ENCODE measurements around the gene PHACTR3. TPM values are rescaled to one million over a fixed set of nuclear protein-coding genes. Genes with fewer than 3 reads are reported as not detected.
"Not testable (repeated sequence)": the region's sequence is repeated elsewhere in the genome, so short reads cannot be mapped to it uniquely, and the experiment has no call there.

PHACTR3 gene
- total RNA-seq, 1 donor from 2014 or later, result 1.0 TPM

DNA sequence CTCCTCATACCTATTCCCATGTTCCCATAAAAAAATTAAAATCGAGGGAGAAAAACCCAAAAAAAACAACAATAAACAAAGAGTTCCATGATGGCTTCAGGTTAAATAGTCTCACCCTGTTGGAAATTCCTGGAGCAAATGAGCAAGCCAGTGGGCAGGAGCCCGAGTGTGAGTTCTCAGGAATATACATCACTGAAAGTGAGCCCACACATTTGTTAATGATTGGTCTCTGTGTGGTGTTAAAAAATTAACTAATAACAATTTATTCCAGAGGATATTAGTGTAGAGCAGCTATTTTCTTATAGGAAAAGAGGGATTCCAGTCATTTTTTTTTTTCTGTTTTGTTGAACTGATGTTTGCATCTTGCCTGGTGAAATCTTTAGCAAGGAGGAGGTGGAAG lies 12.9 kb downstream of the PHACTR3 start:
- Histone ChIP-seq H3K4me1 (ENCODE audit: control insufficient read depth in 3 of 3, insufficient read depth in 3 of 3, low read length in 3 of 3) (no peaks in the 10 kb centered on the region), H3K36me3 (ENCODE audit: control insufficient read depth in 3 of 3, insufficient read depth in 3 of 3, low read length in 3 of 3) (no peaks in the 10 kb centered on the region)

DNA sequence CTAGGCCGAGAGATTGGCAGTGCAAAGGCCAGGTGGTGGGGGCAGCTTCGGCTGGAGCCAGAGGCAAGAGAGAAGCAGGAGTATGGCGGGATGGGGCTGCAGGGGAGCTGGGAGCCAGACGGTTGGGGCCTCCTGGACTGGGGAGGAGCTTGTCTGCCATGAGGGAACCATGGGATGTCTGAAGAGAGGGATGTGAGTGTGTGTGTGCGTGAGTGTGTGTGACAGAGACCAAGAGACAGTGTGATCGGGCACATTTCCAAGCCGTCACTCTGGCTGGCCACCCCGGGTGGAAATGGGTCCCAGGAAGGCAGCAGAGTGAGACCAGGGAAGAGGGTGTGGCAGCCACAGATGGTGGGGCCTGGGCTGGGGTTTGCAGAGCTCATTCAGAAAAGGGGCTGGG lies 13.8 kb downstream of the PHACTR3 start:
- Histone ChIP-seq H3K36me3 (ENCODE audit: control insufficient read depth in 3 of 3, insufficient read depth in 3 of 3, low read length in 3 of 3) (no peaks in the 10 kb centered on the region), H3K9me3 (ENCODE audit: control insufficient read depth in 3 of 3, low read length in 3 of 3) (no peaks in the 10 kb centered on the region), H3K4me3 (ENCODE audit: low read length in 3 of 3) (no peak overlapping the region), H3K4me1 (ENCODE audit: control insufficient read depth in 3 of 3, insufficient read depth in 3 of 3, low read length in 3 of 3) (no peaks in the 10 kb centered on the region), H3K27me3 (ENCODE audit: control insufficient read depth in 3 of 3, insufficient read depth in 3 of 3, low read length in 3 of 3) (peaks cover 16 to 48% (median 29%) of the 10 kb centered on the region in 3 donors), H3K27ac (ENCODE audit: low read depth, low read length) (no peak overlapping the region), H3K9ac (ENCODE audit: low read depth in 1 of 3, low read length in 3 of 3) (no peak overlapping the region)

More for the DNA sequence above, 12.9 kb downstream of the PHACTR3 start:
- no peak overlapping the region for H3K9ac ChIP-seq (ENCODE audit: low read depth in 1 of 3, low read length in 3 of 3)
- H3K4me3 ChIP-seq (ENCODE audit: low read length in 3 of 3), result no peak overlapping the region
- no peaks in the 10 kb centered on the region for H3K9me3 ChIP-seq (ENCODE audit: control insufficient read depth in 3 of 3, low read length in 3 of 3)
- peaks cover 16 to 48% (median 29%) of the 10 kb centered on the region in 3 donors for H3K27me3 ChIP-seq (ENCODE audit: control insufficient read depth in 3 of 3, insufficient read depth in 3 of 3, low read length in 3 of 3)
- no peak overlapping the region for H3K27ac ChIP-seq (ENCODE audit: low read depth, low read length)

- H3K27ac ChIP-seq (ENCODE audit: low read depth, low read length); H3K9ac ChIP-seq (ENCODE audit: low read depth in 1 of 3, low read length in 3 of 3); H3K4me1 ChIP-seq (ENCODE audit: control insufficient read depth in 3 of 3, insufficient read depth in 3 of 3, low read length in 3 of 3); H3K36me3 ChIP-seq (ENCODE audit: control insufficient read depth in 3 of 3, insufficient read depth in 3 of 3, low read length in 3 of 3); H3K4me3 ChIP-seq (ENCODE audit: low read length in 3 of 3); H3K9me3 ChIP-seq (ENCODE audit: control insufficient read depth in 3 of 3, low read length in 3 of 3): not testable (repeated sequence)
- H3K27me3 ChIP-seq (ENCODE audit: control insufficient read depth in 3 of 3, insufficient read depth in 3 of 3, low read length in 3 of 3), result peaks cover 16 to 52% (median 31%) of the 10 kb centered on the region in 3 donors
Observed at GRCh38 chr20:59618585-59618984, 14.2 kb downstream of the PHACTR3 start.

DNA sequence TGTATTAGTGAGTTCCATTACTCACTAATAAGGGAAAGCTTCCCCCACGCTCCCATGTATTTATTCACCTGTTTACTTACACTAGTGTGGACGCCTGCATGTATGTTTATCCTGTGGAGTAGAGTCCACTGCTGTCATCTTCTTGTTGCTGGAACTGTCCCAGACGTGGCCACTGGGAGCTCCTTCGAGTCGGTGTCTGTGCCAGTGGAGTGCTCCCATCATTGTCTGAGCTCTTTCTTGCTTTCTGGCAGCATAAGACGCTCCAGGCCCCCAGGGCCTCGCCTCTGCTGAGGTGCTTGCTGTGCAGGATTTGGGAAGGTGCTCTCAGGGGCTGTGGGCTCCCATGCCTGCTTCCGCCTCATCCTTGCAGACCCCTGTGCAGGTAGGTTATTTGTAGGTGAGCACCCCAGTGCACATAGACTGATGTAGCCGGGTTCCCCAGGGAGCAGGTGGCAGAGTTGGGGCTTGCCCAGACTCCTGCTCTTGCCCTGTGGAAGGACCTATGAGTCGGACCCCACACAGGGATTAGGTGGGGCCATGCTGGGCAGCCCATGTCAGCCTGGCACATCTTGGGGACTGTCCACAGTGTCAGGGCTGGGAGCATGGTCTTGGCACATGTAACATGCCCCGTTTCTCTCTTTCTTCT lies 16.6 kb downstream of the PHACTR3 start:
- Histone ChIP-seq H3K27ac (ENCODE audit: low read depth, low read length) (no peak overlapping the region), H3K4me3 (ENCODE audit: low read length in 3 of 3) (no peak overlapping the region), H3K36me3 (ENCODE audit: control insufficient read depth in 3 of 3, insufficient read depth in 3 of 3, low read length in 3 of 3) (no peaks in the 10 kb centered on the region), H3K9me3 (ENCODE audit: control insufficient read depth in 3 of 3, low read length in 3 of 3) (no peaks in the 10 kb centered on the region), H3K27me3 (ENCODE audit: control insufficient read depth in 3 of 3, insufficient read depth in 3 of 3, low read length in 3 of 3) (peaks cover 19 to 50% (median 31%) of the 10 kb centered on the region in 3 donors), H3K4me1 (ENCODE audit: control insufficient read depth in 3 of 3, insufficient read depth in 3 of 3, low read length in 3 of 3) (no peaks in the 10 kb centered on the region), H3K9ac (ENCODE audit: low read depth in 1 of 3, low read length in 3 of 3) (no peak overlapping the region)

- Histone ChIP-seq H3K27ac (ENCODE audit: low read depth, low read length) (no peak overlapping the region), H3K36me3 (ENCODE audit: control insufficient read depth in 3 of 3, insufficient read depth in 3 of 3, low read length in 3 of 3) (no peaks in the 10 kb centered on the region), H3K27me3 (ENCODE audit: control insufficient read depth in 3 of 3, insufficient read depth in 3 of 3, low read length in 3 of 3) (peaks cover 19 to 53% (median 27%) of the 10 kb centered on the region in 3 donors), H3K9me3 (ENCODE audit: control insufficient read depth in 3 of 3, low read length in 3 of 3) (peaks cover 0 to 2% (median 0%) of the 10 kb centered on the region in 3 donors), H3K9ac (ENCODE audit: low read depth in 1 of 3, low read length in 3 of 3) (no peak overlapping the region), H3K4me1 (ENCODE audit: control insufficient read depth in 3 of 3, insufficient read depth in 3 of 3, low read length in 3 of 3) (no peaks in the 10 kb centered on the region), H3K4me3 (ENCODE audit: low read length in 3 of 3) (no peak overlapping the region)
Observed at GRCh38 chr20:59622496-59622895, 18.2 kb downstream of the PHACTR3 start.

- Histone ChIP-seq H3K4me1 (ENCODE audit: control insufficient read depth in 3 of 3, insufficient read depth in 3 of 3, low read length in 3 of 3) (no peaks in the 10 kb centered on the region), H3K9me3 (ENCODE audit: control insufficient read depth in 3 of 3, low read length in 3 of 3) (peaks cover 0 to 2% (median 0%) of the 10 kb centered on the region in 3 donors), H3K27me3 (ENCODE audit: control insufficient read depth in 3 of 3, insufficient read depth in 3 of 3, low read length in 3 of 3) (peaks cover 19 to 52% (median 21%) of the 10 kb centered on the region in 3 donors), H3K36me3 (ENCODE audit: control insufficient read depth in 3 of 3, insufficient read depth in 3 of 3, low read length in 3 of 3) (no peaks in the 10 kb centered on the region), H3K27ac (ENCODE audit: low read depth, low read length) (no peak overlapping the region), H3K4me3 (ENCODE audit: low read length in 3 of 3) (no peak overlapping the region), H3K9ac (ENCODE audit: low read depth in 1 of 3, low read length in 3 of 3) (no peak overlapping the region)
Observed at GRCh38 chr20:59623133-59623532, 18.8 kb downstream of the PHACTR3 start.

- peaks cover 0 to 2% (median 0%) of the 10 kb centered on the region in 3 donors for H3K9me3 ChIP-seq (ENCODE audit: control insufficient read depth in 3 of 3, low read length in 3 of 3)
- no peaks in the 10 kb centered on the region for H3K4me1 ChIP-seq (ENCODE audit: control insufficient read depth in 3 of 3, insufficient read depth in 3 of 3, low read length in 3 of 3)
- H3K27me3 ChIP-seq (ENCODE audit: control insufficient read depth in 3 of 3, insufficient read depth in 3 of 3, low read length in 3 of 3), result peaks cover 19 to 49% (median 21%) of the 10 kb centered on the region in 3 donors
- no peak overlapping the region for H3K27ac ChIP-seq (ENCODE audit: low read depth, low read length)
- H3K4me3 ChIP-seq (ENCODE audit: low read length in 3 of 3), result no peak overlapping the region
- H3K9ac ChIP-seq (ENCODE audit: low read depth in 1 of 3, low read length in 3 of 3), result no peak overlapping the region
- no peaks in the 10 kb centered on the region for H3K36me3 ChIP-seq (ENCODE audit: control insufficient read depth in 3 of 3, insufficient read depth in 3 of 3, low read length in 3 of 3)
Observed at GRCh38 chr20:59623583-59623982, 19.2 kb downstream of the PHACTR3 start.

DNA sequence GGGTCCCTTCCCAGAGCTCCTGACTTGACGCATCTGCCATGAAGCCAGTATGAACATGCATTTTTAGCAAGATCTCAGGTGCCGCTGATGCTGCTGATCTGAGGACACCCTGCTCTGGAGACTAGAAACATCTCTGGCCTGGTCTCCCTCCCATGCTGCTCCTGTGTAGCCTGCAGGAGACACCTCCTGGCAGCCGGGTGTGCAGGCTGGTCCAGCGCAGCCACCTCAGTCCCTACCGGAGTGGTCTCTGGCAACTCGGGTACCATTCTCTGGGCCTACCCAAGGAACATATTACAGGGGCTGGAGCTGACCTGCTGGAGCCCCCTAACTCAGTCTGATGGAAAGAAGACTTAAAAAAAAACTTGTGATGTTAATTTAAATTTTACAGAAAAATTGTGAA lies 20.1 kb downstream of the PHACTR3 start:
- Histone ChIP-seq H3K27me3 (ENCODE audit: control insufficient read depth in 3 of 3, insufficient read depth in 3 of 3, low read length in 3 of 3) (peaks cover 19 to 48% (median 21%) of the 10 kb centered on the region in 3 donors), H3K4me3 (ENCODE audit: low read length in 3 of 3) (no peak overlapping the region), H3K27ac (ENCODE audit: low read depth, low read length) (no peak overlapping the region), H3K4me1 (ENCODE audit: control insufficient read depth in 3 of 3, insufficient read depth in 3 of 3, low read length in 3 of 3) (no peaks in the 10 kb centered on the region), H3K9me3 (ENCODE audit: control insufficient read depth in 3 of 3, low read length in 3 of 3) (peaks cover 0 to 2% (median 0%) of the 10 kb centered on the region in 3 donors), H3K36me3 (ENCODE audit: control insufficient read depth in 3 of 3, insufficient read depth in 3 of 3, low read length in 3 of 3) (no peaks in the 10 kb centered on the region), H3K9ac (ENCODE audit: low read depth in 1 of 3, low read length in 3 of 3) (no peak overlapping the region)

GRCh38 chr20:59625214-59625922 lies 21.0 kb downstream of the PHACTR3 start:
- Histone ChIP-seq H3K27me3 (ENCODE audit: control insufficient read depth in 3 of 3, insufficient read depth in 3 of 3, low read length in 3 of 3) (peaks cover 16 to 44% (median 21%) of the 10 kb centered on the region in 3 donors), H3K9me3 (ENCODE audit: control insufficient read depth in 3 of 3, low read length in 3 of 3) (peaks cover 0 to 2% (median 0%) of the 10 kb centered on the region in 3 donors), H3K9ac (ENCODE audit: low read depth in 1 of 3, low read length in 3 of 3) (no peak overlapping the region), H3K36me3 (ENCODE audit: control insufficient read depth in 3 of 3, insufficient read depth in 3 of 3, low read length in 3 of 3) (no peaks in the 10 kb centered on the region), H3K4me1 (ENCODE audit: control insufficient read depth in 3 of 3, insufficient read depth in 3 of 3, low read length in 3 of 3) (no peaks in the 10 kb centered on the region), H3K27ac (ENCODE audit: low read depth, low read length) (no peak overlapping the region), H3K4me3 (ENCODE audit: low read length in 3 of 3) (no peak overlapping the region)

GRCh38 chr20:59627298-59627697 lies 23.0 kb downstream of the PHACTR3 start:
- no peak overlapping the region for H3K27ac ChIP-seq (ENCODE audit: low read depth, low read length)
- no peak overlapping the region for H3K9ac ChIP-seq (ENCODE audit: low read depth in 1 of 3, low read length in 3 of 3)
- no peaks in the 10 kb centered on the region for H3K36me3 ChIP-seq (ENCODE audit: control insufficient read depth in 3 of 3, insufficient read depth in 3 of 3, low read length in 3 of 3)
- H3K9me3 ChIP-seq (ENCODE audit: control insufficient read depth in 3 of 3, low read length in 3 of 3), result peaks cover 0 to 2% (median 0%) of the 10 kb centered on the region in 3 donors
- no peaks in the 10 kb centered on the region for H3K4me1 ChIP-seq (ENCODE audit: control insufficient read depth in 3 of 3, insufficient read depth in 3 of 3, low read length in 3 of 3)
- peaks cover 7 to 38% (median 12%) of the 10 kb centered on the region in 3 donors for H3K27me3 ChIP-seq (ENCODE audit: control insufficient read depth in 3 of 3, insufficient read depth in 3 of 3, low read length in 3 of 3)
- no peak overlapping the region for H3K4me3 ChIP-seq (ENCODE audit: low read length in 3 of 3)
